Ovary (tissue), 3 donors: ENCODE results near the gene CDC42BPA.

Source experiments
- CTCF ChIP-seq, 3 donors: fragments of 450-650 bp in 2 of 3; fragments of 200-600 bp in 1 of 3; IDR thresholded peaks; one replicate each; pipeline versions ENCODE4 v1.5.1 to v1.8.0; 2016 to 2022; ENCODE audit warnings: antibody characterized with exemption in 3 of 3, mild to moderate bottlenecking in 1 of 3
- EP300 ChIP-seq: sonication (generic); formaldehyde crosslinking; IDR thresholded peaks from one replicate; pipeline ENCODE4 v1.6.1; 2017; ENCODE audit warnings: antibody characterized with exemption
- POLR2A ChIP-seq: fragments of 450-650 bp; IDR thresholded peaks from one replicate; pipeline ENCODE4 v1.6.1; 2017; ENCODE audit warnings: antibody characterized with exemption, mild to moderate bottlenecking, moderate library complexity
- donor health status: DM: no; HTN: no; CAD: no.

GRCh38 chr1:226953175-226953800, 365.0 kb downstream of the CDC42BPA start:
- TF ChIP-seq EP300 (no peak), CTCF (IDR thresholded peaks at IDR 0.05) (no peak), POLR2A (no peak)
